NOMO-1 (cell line): ENCODE measurements around the gene RAB3B.
"Not testable (repeated sequence)": the region's sequence is repeated elsewhere in the genome, so short reads cannot be mapped to it uniquely, and the experiment has no call there.

ENCODE experiments used
- DNase-seq, 2 experiments: peaks; one replicate each; lab custom pipeline; 2025; ENCODE audit not compliant: unreplicated experiment in 2 of 2; lab: John Stamatoyannopoulos, UW

RAB3B gene

GRCh38 chr1:51877434-51878307, 112.8 kb downstream of the RAB3B start:
- peak; percentile 2 to 27 for DNase-seq

DNA sequence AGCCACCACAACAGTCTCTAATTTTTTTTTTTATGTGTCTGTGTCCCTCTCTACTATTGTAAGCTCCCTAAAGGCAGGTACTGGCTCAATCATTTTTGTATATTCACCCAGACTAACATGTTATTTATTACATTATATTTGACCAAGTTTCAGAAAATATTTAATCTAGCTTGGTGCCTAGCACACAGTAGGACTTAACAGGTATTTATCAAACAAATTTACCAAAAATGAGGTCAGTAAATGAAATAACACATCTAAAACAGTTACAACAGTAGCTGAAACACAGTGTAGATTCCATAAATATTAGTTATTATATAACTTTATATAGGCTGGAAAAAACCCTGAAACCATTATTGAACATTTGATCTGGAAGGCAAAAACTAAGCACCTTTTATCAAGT, 114.7 kb downstream of the RAB3B start:
- DNase-seq: no peak

GRCh38 chr1:51875291-51875772, 115.2 kb downstream of the RAB3B start:
- DNase-seq: peak in 1 of 2 experiments; percentile 16

GRCh38 chr1:51873270-51873669, 117.2 kb downstream of the RAB3B start:
- not testable (repeated sequence) for DNase-seq

- no peak for DNase-seq
These were observed 119.0 kb downstream of the RAB3B start for GRCh38 chr1:51871351-51871975.

DNA sequence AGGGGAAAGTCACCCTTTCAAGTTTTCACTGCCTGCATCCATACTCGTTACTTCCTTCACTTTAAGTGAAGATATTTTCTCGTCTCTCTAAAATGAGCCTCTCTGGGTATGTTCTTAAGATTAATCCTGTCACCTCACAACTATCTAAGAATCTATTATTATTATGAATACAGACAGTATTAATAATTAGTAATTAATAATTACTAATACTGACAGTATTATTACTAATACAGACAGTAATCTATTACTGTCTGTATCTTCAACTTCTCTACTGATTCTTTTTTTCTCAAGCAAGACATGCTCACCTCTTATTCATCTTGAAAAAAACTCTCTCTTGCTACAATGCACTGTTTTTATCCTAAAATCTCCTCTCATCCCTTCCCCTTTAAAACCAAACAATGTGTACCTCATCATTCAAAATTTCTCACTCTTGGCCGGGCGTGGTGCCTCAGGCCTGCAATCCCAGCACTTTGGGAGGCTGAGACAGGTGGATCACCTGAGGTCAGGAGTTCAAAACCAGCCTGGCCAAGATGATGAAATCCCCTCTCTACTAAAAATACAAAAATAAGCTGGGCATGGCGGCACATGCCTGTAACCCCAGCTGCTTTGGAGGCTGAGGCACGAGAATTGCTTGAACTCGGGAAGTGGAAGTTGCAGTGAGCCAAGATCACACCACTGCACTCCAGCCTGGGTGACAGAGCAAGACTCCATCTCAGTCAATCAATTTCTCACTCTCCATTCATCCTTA, 119.7 kb downstream of the RAB3B start:
- DNase-seq: no peak

DNA sequence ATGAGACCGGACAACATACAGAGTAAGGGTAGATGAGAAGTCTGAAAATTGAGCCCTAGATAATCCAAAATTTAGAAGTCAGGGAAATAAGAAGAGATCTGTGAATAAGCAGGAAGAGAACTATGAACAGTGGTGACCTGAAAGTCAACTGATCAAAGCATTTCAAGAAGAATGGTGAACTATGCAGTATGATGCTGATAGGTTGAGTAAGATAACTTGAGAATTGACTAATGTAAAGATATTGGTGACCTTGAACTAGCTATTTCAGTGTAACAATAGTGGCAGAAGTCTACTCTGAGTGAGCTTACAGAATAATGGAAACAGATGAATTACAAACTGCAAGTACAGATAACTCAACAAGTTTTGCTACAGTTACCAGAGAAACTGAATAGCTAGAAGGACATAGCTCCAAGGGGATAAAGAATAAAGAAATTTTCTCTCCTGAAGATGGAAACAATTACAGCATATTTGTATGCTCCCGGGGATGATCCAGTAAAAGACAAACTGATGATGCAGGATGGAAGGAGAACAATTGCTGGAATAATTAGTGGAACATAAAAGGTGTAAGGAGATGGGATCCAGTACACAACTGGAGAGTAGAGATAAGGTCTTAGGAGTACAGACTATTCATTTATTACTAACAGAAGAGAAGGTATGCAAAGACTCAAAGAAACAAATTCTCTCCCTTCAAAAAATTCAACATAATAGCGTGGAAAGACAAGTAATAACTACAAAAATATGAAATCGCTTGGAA, 122.8 kb downstream of the RAB3B start:
- DNase-seq: no peak

DNA sequence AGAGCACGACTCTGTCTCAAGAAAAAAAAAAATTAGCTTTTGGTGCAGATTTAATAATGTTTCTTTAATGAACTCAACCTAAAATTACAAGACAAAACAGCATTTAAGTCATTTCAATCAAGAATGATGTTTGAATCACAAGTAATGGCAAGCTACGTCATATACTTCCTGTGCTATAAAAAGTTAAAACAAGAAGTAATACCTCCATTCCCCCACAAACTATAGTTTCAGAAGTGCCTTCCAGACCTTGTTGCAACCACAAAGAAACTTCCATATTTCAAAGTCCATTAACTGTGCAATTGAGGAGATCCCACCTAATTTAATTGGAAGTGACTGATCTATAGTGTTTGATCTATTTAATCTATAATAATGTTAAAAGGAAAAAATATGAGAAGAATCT, 127.1 kb downstream of the RAB3B start:
- peak; percentile 50 to 93 for DNase-seq

- DNase-seq: no peak
These were observed 128.8 kb downstream of the RAB3B start for GRCh38 chr1:51861669-51862068.

DNA sequence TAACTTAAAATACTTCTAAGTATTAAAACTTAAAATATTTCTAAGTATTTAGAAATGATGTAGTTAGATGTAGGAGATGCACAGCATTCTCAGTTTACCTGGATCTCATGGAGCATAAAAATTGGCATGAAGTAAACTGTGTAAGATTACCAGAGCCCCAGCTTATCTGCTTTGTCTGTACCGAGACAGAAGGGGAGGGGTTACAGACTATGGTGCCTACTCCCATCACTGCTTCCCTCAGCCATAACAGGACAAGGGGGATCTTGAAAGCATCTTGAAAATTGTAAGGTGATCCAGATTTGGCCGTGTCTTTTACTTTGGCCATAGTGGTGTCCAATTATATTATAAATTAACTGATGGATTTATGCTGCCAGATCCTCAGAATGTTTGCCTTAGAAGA, 130.8 kb downstream of the RAB3B start:
- DNase-seq: no peak

DNA sequence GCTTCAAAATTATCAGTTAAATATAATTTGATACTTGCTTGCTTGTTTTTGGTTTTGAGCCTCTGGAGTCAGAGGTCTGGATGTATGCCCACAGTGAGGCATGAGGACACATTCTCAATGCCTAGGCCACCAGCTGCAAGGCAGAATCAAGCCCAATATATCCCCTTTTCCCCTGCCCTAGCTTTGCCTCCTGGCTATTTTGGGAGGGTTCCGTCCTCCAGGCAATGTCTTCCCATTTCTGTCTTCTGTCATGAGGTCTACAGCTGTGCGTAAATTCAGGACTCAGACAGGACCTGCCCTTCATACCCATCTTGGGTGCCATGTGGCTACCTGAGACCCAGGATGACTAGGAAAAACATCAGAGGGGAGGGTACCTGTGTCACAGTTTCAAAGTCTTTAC, 131.2 kb downstream of the RAB3B start:
- no peak for DNase-seq

DNA sequence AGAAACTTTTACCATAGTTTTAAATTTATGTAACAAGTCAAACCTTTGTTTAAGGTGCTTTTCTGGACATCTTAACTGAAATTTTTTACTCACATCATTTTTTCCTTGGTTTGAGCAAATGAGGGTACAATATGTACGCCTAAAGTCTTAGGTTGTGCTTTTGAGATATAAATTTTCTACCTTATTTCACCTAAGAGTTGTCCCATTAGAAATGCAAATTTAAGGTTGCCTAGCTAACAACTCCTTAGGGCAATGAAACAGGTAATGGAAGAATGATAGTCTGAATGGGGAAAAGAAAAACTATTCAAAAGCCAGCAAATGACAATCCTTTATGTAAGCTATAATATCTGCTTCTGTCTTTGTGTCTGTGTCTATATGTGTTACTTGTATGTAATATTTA, 131.6 kb downstream of the RAB3B start:
- no peak for DNase-seq
